HepG2 (cell line): ENCODE data around the gene PLEKHN1. TPM values are rescaled to one million over a fixed set of nuclear protein-coding genes. Genes with fewer than 3 reads are reported as not detected.

Experiments
- ARNT ChIP-seq: fragments of 450-650 bp; IDR thresholded peaks from 2 replicates; pipeline ENCODE4 v1.6.1; 2017
- ARNTL ChIP-seq: sonication (generic); formaldehyde crosslinking; IDR thresholded peaks from 2 replicates; pipeline ENCODE4 v1.4.0; 2020; ENCODE audit warnings: mild to moderate bottlenecking, missing genetic modification reagents
- ASH2L ChIP-seq: fragments of 300-600, 200-600 bp; sonication (generic); IDR thresholded peaks from 2 replicates; pipeline ENCODE4 v1.7.0; 2017; ENCODE audit warnings: low read depth, mild to moderate bottlenecking, moderate library complexity, mixed read lengths, low read length; ENCODE audit not compliant: insufficient read length
- EZH2 ChIP-seq: conservative IDR thresholded peaks from 2 replicates; pipeline ENCODE4 v1.6.1; 2012; ENCODE audit warnings: mild to moderate bottlenecking, low read depth, low read length, moderate library complexity
- HINFP ChIP-seq: sonication (generic); formaldehyde crosslinking; IDR thresholded peaks from 2 replicates; pipeline ENCODE4 v1.4.0; 2020; ENCODE audit warnings: low read depth, mild to moderate bottlenecking, missing genetic modification reagents
- IRX3 ChIP-seq: sonication (generic); formaldehyde crosslinking; IDR thresholded peaks from 2 replicates; pipeline ENCODE4 v1.8.1; 2023; ENCODE audit warnings: mild to moderate bottlenecking, low read depth, missing genetic modification reagents, borderline replicate concordance
- NCOA2 ChIP-seq: sonication (generic); formaldehyde crosslinking; IDR thresholded peaks from 2 replicates; pipeline ENCODE4 v1.8.0; 2022; ENCODE audit warnings: inconsistent platforms
- NR1H2 ChIP-seq: sonication (generic); formaldehyde crosslinking; IDR thresholded peaks from 2 replicates; pipeline ENCODE4 v1.8.1; 2022; ENCODE audit warnings: low read depth, missing genetic modification reagents, borderline replicate concordance
- RERE ChIP-seq: IDR thresholded peaks from 2 replicates; pipeline ENCODE4 v1.6.1; 2016; ENCODE audit warnings: low read depth, missing genetic modification reagents, missing compliant biosample characterization
- SMARCC2 ChIP-seq: fragments of 450-650 bp; IDR thresholded peaks from 2 replicates; pipeline ENCODE4 v1.6.1; 2017; ENCODE audit warnings: antibody characterized with exemption, mild to moderate bottlenecking
- SP5 ChIP-seq: IDR thresholded peaks from 2 replicates; pipeline ENCODE4 v1.6.1; 2016; ENCODE audit warnings: low read depth, borderline replicate concordance
- ZC3H13 ChIP-seq: sonication (generic); formaldehyde crosslinking; IDR thresholded peaks from 2 replicates; pipeline ENCODE4 v1.8.1; 2023; ENCODE audit warnings: mild to moderate bottlenecking, missing genetic modification reagents, moderate library complexity
- ZC3H4 ChIP-seq: sonication (generic); formaldehyde crosslinking; IDR thresholded peaks from 2 replicates; pipeline ENCODE4 v1.4.0; 2020; ENCODE audit warnings: missing genetic modification reagents, borderline replicate concordance
- ZNF605 ChIP-seq: sonication (generic); formaldehyde crosslinking; IDR thresholded peaks from 2 replicates; pipeline ENCODE4 v1.8.0; 2022; ENCODE audit warnings: mild to moderate bottlenecking, missing genetic modification reagents
- ZSCAN30 ChIP-seq: sonication (generic); formaldehyde crosslinking; IDR thresholded peaks from 2 replicates; pipeline ENCODE4 v1.5.0; 2020; ENCODE audit warnings: mild to moderate bottlenecking, missing genetic modification reagents
- polyA plus RNA-seq, 8 experiments: library from polyadenylated mRNA; depleted of rRNA in 3 of 8; stranded (reverse) in 7 of 8; unstranded in 1 of 8; fragments of >200 nt; fragmentation: Illumina TruSeq in 4 of 8; extraction: Trizol in 4 of 8; gene quantifications; 2 replicates each; pipeline versions ENCODE4 v1.2.1 to v1.2.3, GENCODE V29; 2011 to 2016; ENCODE audit warnings: low read depth in 4 of 8, missing spikeins in 1 of 8, mixed read lengths in 1 of 8; ENCODE audit not compliant: insufficient read depth in 1 of 8
- total RNA-seq, 5 experiments: library from RNA; depleted of rRNA; stranded (reverse); fragments of >200 nt; fragmentation: Illumina TruSeq; extraction: Trizol; gene quantifications; 2 replicates each; pipeline ENCODE4 v1.2.3, GENCODE V29; 2016; ENCODE audit warnings: low read depth in 1 of 5
- TF ChIP-seq, protein P1 (sequence below): sonication (generic); formaldehyde crosslinking; IDR thresholded peaks from 2 replicates; pipeline ENCODE4 v1.4.0; 2020; ENCODE audit warnings: missing genetic modification reagents
- TF ChIP-seq, protein P2 (sequence below): sonication (generic); formaldehyde crosslinking; IDR thresholded peaks from 2 replicates; pipeline ENCODE4 v1.8.1; 2023; ENCODE audit warnings: mild to moderate bottlenecking, missing genetic modification reagents, borderline replicate concordance
- TF ChIP-seq, protein P3 (sequence below): sonication (generic); formaldehyde crosslinking; IDR thresholded peaks from 2 replicates; pipeline ENCODE4 v1.8.0; 2022; ENCODE audit warnings: missing genetic modification reagents, mild to moderate bottlenecking, moderate library complexity, borderline replicate concordance

Gene PLEKHN1
- total and polyA plus RNA-seq, 2 of the 13 experiments (the other 11 are each of a cell fraction or from before 2014, with no cell fraction given): 0.42 to 0.58 TPM

- TF ChIP-seq, protein P1, sequence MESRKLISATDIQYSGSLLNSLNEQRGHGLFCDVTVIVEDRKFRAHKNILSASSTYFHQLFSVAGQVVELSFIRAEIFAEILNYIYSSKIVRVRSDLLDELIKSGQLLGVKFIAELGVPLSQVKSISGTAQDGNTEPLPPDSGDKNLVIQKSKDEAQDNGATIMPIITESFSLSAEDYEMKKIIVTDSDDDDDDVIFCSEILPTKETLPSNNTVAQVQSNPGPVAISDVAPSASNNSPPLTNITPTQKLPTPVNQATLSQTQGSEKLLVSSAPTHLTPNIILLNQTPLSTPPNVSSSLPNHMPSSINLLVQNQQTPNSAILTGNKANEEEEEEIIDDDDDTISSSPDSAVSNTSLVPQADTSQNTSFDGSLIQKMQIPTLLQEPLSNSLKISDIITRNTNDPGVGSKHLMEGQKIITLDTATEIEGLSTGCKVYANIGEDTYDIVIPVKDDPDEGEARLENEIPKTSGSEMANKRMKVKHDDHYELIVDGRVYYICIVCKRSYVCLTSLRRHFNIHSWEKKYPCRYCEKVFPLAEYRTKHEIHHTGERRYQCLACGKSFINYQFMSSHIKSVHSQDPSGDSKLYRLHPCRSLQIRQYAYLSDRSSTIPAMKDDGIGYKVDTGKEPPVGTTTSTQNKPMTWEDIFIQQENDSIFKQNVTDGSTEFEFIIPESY (CRISPR knock-in tag): peak; percentile 64; the same call in 1 of the 2 replicates
- TF ChIP-seq, protein P2, sequence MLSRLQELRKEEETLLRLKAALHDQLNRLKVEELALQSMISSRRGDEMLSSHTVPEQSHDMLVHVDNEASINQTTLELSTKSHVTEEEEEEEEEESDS (CRISPR knock-in tag): no peak
- TF ChIP-seq EZH2 (no peak), SMARCC2 (peak; percentile 85; the same call in 1 of the 2 replicates), ARNT (no peak), ASH2L (no peak), ARNTL (CRISPR knock-in tag) (peak; percentile 94), ZNF605 (CRISPR knock-in tag) (peak; percentile 81), HINFP (CRISPR knock-in tag) (0 out of 2 replicates have a peak, but pooled peaks have one; percentile 74), ZC3H4 (no peak), NR1H2 (CRISPR knock-in tag) (peak; percentile 29; the same call in 1 of the 2 replicates), ZC3H13 (CRISPR knock-in tag) (peak; percentile 56), SP5 (CRISPR knock-in tag) (peak; percentile 68), ZSCAN30 (CRISPR knock-in tag) (no peak), IRX3 (CRISPR knock-in tag) (no peak; the same call in 1 of the 2 replicates), NCOA2 (CRISPR knock-in tag) (peak; percentile 9; the same call in 1 of the 2 replicates), RERE (no peak; the same call in 1 of the 2 replicates)
- TF ChIP-seq, protein P3, sequence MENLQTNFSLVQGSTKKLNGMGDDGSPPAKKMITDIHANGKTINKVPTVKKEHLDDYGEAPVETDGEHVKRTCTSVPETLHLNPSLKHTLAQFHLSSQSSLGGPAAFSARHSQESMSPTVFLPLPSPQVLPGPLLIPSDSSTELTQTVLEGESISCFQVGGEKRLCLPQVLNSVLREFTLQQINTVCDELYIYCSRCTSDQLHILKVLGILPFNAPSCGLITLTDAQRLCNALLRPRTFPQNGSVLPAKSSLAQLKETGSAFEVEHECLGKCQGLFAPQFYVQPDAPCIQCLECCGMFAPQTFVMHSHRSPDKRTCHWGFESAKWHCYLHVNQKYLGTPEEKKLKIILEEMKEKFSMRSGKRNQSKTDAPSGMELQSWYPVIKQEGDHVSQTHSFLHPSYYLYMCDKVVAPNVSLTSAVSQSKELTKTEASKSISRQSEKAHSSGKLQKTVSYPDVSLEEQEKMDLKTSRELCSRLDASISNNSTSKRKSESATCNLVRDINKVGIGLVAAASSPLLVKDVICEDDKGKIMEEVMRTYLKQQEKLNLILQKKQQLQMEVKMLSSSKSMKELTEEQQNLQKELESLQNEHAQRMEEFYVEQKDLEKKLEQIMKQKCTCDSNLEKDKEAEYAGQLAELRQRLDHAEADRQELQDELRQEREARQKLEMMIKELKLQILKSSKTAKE (CRISPR knock-in tag): no peak
Observed at GRCh38 chr1:1000357-1001056, 34.2 kb downstream of the PLEKHN1 start (continued).
